Measurements from ENCODE around the gene CLOCK.
"Not testable (repeated sequence)": the region's sequence is repeated elsewhere in the genome, so short reads cannot be mapped to it uniquely, and the experiment has no call there.

Gene CLOCK

DNA sequence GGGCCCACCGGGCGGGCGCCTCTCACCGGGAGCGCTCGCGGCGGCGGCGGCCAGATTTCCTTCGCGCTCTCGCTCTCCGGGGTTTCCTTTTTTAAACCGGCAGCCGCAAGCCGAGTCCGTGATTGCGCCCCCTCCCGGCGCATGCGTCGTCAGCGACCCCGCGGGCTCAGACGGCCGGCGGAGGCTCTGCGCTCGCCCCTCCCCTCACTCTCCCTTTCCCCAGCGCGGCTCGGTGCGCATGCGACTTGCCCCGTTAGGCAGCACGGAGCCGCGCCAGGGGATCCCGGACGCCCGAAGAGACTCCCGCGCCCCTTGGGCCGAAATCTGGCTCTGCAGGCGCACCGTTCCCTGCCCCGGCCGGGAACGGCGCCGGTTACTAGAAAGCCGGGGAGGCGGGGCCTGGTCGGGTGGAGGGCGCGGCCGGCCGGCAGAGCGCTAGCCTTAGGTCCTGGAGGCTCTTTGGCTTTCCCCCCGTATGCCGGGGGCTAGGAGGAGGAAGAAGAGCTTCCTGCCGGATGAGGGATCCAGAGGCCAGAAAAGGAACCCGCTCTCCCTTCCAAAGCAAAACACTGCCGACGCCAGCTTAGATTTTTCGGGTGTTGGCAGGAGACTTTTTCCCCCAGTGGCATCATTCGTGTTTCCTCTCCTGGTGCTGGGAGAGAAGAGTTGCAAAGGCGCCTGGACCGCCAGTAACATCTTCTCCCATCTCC is at the start of gene CLOCK:
TSS of gene CLOCK (minus strand) at position 154 of the 710 bp plus-strand sequence. CDS start 64,124 bp downstream, outside the sequence.
- peak; percentile 95 for DNase-seq

GRCh38 chr4:55592014-55592413 is 45.3 kb upstream of the CLOCK start, which contains the start of gene PDCL2:
TSS of gene PDCL2 (minus strand) at chr4:55592245. CDS start at chr4:55592109, 136 bp downstream.
- no peak for DNase-seq

DNA sequence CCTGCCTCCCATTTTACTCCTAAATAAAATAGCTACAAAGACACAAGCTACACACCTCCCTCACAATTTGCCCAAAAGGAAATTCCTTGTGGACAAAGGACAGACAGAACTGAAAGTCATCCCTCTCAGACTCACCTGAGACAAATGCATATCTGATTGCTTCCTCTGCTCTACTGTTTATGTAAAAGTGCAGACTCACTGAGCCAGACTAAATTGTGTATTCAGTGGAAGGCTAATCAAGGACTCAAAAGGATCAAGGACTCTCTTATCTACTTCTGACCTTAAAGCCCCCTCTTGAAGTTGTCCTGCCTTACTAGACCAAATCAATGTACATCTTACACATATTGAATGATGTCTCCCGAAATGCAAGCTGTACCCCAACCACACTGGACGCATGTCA is 41.5 kb upstream of the CLOCK start:
- DNase-seq, result no peak

- not testable (repeated sequence) for DNase-seq
These were observed 36.1 kb upstream of the CLOCK start for GRCh38 chr4:55582773-55583172.

DNA sequence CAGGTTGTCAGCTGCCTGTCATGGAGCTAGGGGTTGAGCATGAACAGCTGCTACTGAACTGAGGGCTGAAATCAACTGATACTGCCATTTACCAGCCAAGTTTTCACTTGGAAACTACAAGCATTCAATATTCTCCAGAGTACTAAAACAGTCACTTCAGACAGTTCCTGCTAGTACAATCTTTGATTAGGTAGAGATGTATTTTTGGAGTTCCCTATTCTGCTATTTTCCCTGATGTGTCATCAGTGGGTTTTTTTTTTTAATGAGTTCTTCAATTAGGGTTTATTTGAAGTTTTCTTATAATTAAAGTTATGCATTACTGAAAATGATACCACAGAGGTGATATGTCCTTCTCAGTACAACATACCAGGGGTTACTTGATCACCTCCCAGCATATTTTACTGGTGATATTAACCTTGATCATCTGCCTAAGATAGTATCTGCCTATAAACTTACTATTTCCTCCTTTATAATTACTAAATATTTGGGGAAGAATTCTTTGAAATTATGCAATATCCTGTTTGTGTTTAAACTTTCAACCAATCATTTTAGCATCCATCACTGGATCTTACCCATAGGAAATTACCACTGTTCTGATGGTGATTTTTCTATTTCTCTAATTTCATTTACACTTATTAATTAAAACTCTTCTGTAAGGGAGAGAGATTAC is 31.8 kb upstream of the CLOCK start:
- no peak for DNase-seq

DNA sequence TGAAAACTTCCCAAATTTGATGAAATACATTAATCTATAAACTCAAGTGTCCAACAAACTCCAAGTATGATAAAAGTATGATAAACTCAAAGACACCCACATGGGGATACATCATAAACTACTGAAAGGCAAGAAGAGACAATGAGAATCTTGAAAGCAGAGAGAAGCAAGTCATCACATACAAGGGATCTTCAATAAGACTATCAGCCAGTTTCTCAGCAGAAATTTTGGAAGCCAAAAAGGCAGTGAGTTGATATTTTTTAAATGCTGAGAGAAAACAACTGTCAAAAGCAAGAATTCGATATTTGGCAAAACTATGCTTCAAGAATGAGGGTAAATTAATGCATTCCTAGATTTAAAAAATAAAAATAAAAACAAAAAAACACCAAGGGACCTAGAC is 28.8 kb upstream of the CLOCK start:
- DNase-seq, result no peak

DNA sequence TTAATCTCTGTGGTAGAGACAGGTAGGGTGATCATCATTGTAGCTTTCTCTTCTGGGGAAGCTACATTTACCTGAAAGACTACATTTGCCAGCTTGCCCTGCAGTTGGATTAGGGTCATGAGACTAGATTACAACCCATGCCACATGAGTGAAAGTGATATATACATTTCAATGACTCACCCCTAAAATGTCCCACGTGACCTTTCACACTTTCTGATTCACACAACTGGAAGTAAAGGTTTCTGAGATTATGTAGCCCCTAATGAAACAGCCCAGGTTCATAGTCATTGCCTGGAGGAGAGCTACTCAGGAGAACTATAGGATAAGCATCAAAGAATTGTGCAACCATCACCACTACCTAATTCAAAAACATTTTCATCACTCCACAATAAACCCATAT is 27.5 kb upstream of the CLOCK start:
- DNase-seq, result no peak

GRCh38 chr4:55571806-55572205 is 25.1 kb upstream of the CLOCK start:
- no peak for DNase-seq

GRCh38 chr4:55568905-55569504 is 22.3 kb upstream of the CLOCK start:
- no peak for DNase-seq

DNA sequence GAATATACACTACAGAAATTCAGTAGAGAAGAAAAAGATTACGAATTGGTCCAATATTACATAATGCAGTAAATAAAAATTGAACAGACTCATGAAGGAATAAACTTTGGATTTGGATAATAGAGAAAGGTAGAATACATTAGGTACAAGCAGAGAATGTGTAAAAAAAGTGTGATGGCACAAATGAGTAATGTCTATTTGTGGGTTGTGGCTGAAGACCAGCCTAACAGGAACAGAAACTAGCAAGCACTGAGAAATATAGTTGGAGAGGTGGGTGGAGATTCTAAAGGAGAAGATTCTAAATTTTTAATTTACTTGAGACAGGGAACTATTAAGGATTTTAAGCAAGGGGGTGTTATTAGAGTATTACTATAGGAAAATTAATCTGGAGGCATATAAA is 15.2 kb upstream of the CLOCK start:
- no peak for DNase-seq

- DNase-seq, result no peak
These were observed 13.4 kb upstream of the CLOCK start for GRCh38 chr4:55560096-55560495.

DNA sequence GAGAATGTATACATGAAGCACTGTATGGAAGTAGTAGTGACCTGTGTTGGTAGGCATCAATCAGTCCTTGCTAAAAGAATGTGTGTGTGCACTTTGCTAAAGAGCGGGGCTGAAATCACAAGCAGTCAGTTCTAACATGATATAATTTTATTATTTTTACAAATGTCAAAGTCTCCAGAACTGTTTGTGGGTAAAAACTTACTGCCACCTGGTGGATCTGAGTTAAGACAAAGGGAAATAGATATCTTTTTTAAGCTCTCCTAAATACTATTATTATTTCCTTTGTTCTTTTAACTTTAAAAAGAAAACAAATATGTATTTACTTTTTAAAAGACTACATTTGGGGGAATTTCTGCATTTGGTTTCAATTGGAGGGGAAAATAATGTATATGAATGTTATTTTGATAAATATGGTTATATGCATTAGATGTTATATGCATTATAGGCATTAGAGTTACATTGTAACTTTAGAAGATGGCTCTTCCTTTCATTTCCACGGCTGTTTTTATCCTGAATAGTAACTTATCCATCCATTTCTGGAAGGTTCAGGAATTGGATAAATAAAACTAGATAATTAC is 7.8 kb upstream of the CLOCK start:
- no peak for DNase-seq

DNA sequence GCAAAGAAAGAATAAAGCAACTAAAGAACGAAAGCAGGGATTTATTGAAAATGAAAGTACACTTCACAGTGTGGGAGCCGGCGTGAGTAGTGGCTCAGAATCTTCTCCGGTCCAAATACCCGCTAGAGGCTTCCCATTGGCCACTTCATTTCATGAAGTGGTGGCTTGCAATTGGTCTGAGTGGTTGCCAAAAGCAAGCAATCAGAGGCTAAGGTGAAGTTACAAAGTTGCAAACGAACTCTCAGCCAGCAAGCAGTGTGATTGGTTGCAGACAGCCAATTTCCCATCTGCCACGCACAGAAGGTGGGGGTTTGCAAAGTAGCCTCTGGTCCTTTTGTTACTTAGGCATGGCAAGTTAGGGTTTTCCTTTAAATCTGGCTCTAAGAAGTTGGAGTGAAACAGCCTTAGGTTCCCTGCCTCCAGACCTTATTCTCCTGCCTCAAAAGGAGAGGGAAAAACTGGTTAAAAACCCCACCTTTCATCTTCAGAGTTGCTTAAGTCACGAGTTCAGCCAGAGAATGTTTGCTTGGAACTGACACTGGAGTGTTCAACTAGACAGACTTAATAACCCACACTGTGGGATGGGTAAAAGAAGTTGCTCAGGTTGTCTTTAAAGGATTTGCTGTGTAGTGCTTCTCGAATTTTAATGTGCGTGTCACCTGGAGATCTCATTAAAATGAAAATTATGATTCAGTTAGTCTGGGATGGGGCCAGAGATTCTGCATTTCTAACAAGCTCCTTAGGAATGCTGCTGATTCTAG is 6.9 kb upstream of the CLOCK start:
- DNase-seq, result no peak

GRCh38 chr4:55551964-55552363 is 5.3 kb upstream of the CLOCK start:
- DNase-seq, result not testable (repeated sequence)

DNA sequence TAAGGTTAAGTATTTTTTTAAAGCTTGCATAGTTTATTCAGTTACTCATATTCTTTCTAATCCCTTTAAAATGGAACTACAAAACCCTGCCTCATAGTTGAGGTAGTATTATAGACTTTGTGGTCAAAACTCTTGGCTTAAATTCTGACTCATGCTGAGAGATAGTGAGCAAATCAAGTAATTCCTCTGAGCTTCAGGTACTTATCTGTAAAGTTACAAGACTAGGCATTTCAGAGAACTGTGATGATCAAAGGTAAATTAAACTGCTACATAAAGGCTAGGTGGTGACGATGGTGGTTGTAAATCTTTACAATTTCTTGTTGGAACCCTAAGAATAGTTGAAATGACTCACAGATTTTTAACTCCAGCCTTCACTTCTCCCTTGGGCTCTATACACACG is 3.2 kb upstream of the CLOCK start:
- no peak for DNase-seq

GRCh38 chr4:55547918-55548317 is 1.2 kb upstream of the CLOCK start:
- DNase-seq, result peak; percentile 4

- DNase-seq, result peak; percentile 84
These were observed 709 bp upstream of the CLOCK start for GRCh38 chr4:55547466-55547770.

DNA sequence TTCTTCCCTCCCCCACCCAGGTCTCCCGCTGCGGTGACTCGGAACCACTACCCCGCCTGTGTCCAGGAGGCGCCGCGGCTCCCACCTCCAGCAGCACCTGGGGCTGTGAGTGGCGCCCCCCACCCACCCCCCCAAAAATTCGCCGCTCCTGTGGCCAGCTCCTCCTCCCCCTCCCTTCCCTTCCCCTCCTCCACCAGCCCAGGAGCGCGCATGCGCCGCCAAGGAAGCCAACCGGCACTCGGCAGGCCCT is 278 bp downstream of the CLOCK start:
- DNase-seq, result peak; percentile 92

DNA sequence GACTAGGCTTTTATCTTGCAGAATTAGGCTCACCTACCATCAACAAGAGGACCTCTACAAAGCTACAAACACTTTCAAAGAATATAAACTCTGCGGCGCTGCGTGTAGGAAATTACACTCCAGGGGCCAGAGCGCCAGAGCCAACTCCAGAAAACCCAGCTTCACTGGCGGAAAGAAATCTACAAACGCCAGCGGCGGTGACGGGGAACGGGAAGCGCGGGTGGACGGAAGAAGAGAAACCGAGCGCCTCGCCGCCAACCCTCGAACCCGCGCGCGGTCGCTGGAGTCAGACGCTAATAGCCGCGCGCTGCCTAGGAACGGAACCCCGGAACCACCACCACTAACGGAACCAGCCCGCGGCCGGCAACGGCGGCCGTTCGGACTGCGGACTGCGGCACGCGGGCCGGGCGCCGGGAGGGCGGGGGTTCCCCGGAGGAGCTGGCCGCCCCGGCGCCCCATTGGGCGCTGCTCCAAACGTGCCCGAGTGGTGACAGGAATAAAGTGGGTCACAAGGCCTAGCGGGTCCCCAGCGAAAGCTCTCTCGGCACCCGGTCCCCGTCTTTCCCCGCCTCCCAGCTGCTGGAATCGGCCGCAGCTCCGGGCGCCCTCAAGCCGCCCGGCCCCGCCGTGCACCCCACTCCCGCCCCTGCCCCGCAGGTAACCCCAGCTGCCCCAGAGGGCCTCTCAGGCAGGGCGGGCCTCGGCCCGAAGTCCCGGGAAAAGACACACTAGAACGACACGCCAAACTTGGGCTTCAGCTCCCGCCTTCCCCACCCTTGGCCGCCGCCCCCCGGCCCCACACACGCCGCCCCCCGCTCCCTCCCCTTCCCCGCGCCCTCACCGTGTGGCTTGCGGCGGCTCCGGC is 836 bp downstream of the CLOCK start:
- DNase-seq, result peak; percentile 83

DNA sequence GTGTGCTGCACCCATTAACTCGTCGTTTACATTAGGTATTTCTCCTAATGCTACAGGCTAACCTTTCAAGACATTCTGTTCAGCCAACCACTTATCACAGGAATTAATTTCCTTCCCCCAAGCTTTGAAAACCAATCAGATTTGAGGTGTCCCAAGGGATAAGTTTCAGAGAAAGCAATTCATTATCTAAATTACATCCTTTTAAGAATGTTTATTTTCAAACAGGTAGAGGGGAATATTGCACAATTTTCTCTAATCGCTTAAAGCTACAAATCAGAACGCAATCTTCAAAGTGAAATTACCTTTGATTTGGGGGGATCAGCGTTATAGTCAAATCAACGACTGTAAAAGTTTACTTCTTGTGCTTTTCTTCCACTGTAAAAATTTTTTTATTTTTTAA is 1.6 kb downstream of the CLOCK start:
- peak; percentile 13 for DNase-seq

- DNase-seq, result no peak
These were observed 2.9 kb downstream of the CLOCK start for GRCh38 chr4:55543858-55544257.

GRCh38 chr4:55540271-55540670 is 6.4 kb downstream of the CLOCK start:
- DNase-seq, result no peak

GRCh38 chr4:55539658-55540057 is 7.1 kb downstream of the CLOCK start:
- DNase-seq, result no peak

Measured in NCI-H146 (cell line).